Activated CD8-positive, alpha-beta T cell treated with anti-CD3 and anti-CD28 coated beads for 36 hours (primary cell): Measurements from ENCODE around the gene CFAP298. TPM values are rescaled to one million over a fixed set of nuclear protein-coding genes. Genes with fewer than 3 reads are reported as not detected.
"Not testable (repeated sequence)": the region's sequence is repeated elsewhere in the genome, so short reads cannot be mapped to it uniquely, and the experiment has no call there.

Source experiments
- ATAC-seq: fragments of 200-7000 bp; cut with Tn5 transposase; one replicate; pipeline ENCODE4 v1.10.0; 2021; ENCODE audit warnings: mild to moderate bottlenecking, moderate library complexity
- CTCF ChIA-PET: fragments of 350-600 bp; sonication (Branson Sonifier 250); formaldehyde crosslinking; loops from one replicate; lab custom pipeline; 2021; ENCODE audit warnings: antibody characterized with exemption; lab: Charles Lee
- POLR2A ChIA-PET: fragments of 350-600 bp; sonication (Branson Sonifier 250); formaldehyde crosslinking; loops from one replicate; lab custom pipeline; 2021; ENCODE audit warnings: antibody characterized with exemption; lab: Charles Lee
- DNase-seq: peaks from one replicate; pipeline ENCODE4 v3.0.0-alpha.2; 2020
- H3K27ac Mint-ChIP-seq: one replicate; pipeline ENCODE4 v1.8.0; 2021; ENCODE audit warnings: mild to moderate bottlenecking, mixed read lengths
- H3K27me3 Mint-ChIP-seq: one replicate; pipeline ENCODE4 v1.8.0; 2021; ENCODE audit warnings: mixed read lengths
- H3K36me3 Mint-ChIP-seq: one replicate; pipeline ENCODE4 v1.8.0; 2021; ENCODE audit warnings: low read depth, mixed read lengths
- H3K4me1 Mint-ChIP-seq: one replicate; pipeline ENCODE4 v1.8.0; 2021; ENCODE audit warnings: low read depth, mixed read lengths
- H3K4me3 Mint-ChIP-seq: one replicate; pipeline ENCODE4 v1.8.0; 2021; ENCODE audit warnings: mild to moderate bottlenecking, moderate library complexity, mixed read lengths
- H3K9me3 Mint-ChIP-seq: one replicate; pipeline ENCODE4 v1.8.0; 2021; ENCODE audit warnings: mixed read lengths
- intact Hi-C: fragments of 100-400 bp; cut with micrococcal nuclease; formaldehyde crosslinking; loops from one replicate; pipeline ENCODE4 v1.10.0; 2022
- total RNA-seq, 2 experiments: library from RNA; stranded (reverse); gene quantifications; one replicate each; pipeline ENCODE4 v1.2.3, GENCODE V29; 2021
- TF ChIP-seq, protein P1 (sequence below): fragments of 200-600 bp; IDR thresholded peaks from one replicate; pipeline ENCODE4 v1.8.0; 2022; ENCODE audit warnings: antibody characterized with exemption, mild to moderate bottlenecking

The CFAP298 gene
- total RNA-seq, 2 experiments from 2014 or later, result 36.2 to 39.5 TPM

DNA sequence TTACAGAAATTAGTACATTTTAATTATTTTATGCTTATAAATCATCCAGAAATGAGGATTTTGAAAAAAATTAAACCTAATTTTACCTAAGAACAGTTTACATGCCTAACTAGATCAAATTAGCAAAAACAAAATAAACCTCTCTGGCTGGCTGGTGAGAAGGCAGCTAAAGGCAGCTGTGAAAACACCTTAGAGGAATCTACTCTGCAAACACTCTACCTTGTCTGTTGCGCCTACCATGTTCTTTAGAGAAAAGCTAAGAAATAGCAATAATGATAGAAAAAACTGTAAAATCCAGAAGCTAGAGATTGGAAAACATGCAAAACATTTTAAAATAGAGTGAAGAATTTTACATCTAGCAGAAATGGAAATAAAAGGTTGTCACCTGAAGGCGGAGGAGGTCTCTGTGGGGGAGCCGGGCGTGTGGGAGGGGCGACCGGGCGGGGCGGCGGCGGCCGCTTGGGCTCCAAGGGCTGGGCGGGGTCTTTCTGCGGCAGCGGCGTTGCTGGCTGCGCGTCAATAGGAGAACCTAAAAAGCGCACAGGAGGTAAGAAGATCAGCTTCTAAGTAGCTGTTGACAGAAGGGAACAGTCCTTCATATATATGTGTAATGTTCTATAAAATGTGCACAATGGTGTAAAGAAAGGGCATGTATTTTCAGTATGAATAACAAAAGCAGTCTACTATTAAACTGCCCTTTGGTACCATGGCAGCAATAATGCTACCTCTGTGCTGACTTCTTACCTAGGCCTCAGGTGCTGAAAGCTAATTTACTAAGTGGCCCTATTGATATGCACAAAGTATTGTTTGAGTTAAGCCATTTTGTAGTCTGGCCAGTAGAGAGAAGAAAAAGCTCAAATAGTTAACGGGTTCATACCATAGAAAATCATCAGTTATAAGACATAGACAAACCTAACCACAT lies 33.3 kb upstream of the CFAP298 start:
- ATAC-seq (no peak), DNase-seq (no peak)
- ChIA-PET POLR2A (interaction anchor here (0.6 to 1.0 kb wide), 2 partner anchors 82 to 295 kb away, joined by 3 to 4 read pairs; partner anchors contain the start of gene SYNJ1), CTCF (interaction anchor here (1.2 to 1.6 kb wide), 4 partner anchors 11 to 180 kb away, joined by 3 to 6 read pairs (median 4); no protein-coding TSS in a partner anchor)
- Mint-ChIP-seq H3K36me3 (peaks cover 9% of the 10 kb centered on the region), H3K9me3 (no peaks in the 10 kb centered on the region), H3K27me3 (no peaks in the 10 kb centered on the region), H3K4me1 (peaks cover 3% of the 10 kb centered on the region), H3K27ac (no peak overlapping the region), H3K4me3 (no peak overlapping the region)
- TF ChIP-seq, protein P1, sequence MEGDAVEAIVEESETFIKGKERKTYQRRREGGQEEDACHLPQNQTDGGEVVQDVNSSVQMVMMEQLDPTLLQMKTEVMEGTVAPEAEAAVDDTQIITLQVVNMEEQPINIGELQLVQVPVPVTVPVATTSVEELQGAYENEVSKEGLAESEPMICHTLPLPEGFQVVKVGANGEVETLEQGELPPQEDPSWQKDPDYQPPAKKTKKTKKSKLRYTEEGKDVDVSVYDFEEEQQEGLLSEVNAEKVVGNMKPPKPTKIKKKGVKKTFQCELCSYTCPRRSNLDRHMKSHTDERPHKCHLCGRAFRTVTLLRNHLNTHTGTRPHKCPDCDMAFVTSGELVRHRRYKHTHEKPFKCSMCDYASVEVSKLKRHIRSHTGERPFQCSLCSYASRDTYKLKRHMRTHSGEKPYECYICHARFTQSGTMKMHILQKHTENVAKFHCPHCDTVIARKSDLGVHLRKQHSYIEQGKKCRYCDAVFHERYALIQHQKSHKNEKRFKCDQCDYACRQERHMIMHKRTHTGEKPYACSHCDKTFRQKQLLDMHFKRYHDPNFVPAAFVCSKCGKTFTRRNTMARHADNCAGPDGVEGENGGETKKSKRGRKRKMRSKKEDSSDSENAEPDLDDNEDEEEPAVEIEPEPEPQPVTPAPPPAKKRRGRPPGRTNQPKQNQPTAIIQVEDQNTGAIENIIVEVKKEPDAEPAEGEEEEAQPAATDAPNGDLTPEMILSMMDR, result no peak
- intact Hi-C loops, result no loop called here

DNA sequence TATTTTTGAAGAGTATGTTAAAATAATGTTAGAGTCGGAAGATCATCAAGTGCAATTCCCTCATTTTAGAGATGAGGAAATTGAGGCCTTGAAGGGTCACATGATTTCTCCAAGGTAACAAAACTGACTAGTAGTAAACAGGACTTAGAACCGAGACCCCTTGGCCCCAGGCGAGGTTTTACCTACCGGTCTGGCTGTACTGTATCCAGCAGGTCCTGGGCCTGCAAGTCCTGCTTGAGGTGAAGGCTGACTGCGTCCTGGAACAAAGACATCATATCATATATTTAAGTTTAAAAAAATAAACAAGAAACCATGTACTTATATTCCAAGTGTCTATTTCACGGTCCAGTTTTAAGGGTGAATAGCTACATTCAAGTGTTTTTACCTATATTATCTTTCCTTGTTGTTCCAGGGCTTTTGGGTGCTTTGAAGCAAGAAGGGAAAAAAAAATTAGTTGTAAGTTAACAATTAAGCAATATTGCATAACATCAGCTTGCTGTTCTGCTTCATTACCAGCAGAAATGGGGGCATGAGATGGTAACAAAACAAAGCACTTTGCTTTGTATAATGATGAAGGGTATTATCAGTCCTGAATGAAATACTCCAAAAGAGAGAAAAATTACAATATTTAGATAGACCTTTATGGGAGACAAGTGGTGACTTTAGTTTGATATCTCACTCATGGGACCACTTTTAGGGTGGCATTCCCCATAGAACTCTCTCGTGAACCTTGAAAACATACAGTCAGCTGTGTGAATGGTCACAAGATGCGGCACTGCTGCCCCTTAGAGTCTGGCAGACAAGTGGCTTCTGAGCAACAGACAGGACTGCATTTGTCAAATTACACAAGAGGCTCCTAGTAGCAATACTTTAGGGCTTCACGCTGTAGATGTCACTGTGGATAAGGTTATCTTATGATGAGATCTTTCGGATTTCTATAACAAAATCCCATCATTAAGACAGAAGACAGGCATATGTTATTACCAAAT lies 29.8 kb upstream of the CFAP298 start:
- Mint-ChIP-seq H3K4me1 (no peaks in the 10 kb centered on the region), H3K27ac (no peak overlapping the region), H3K4me3 (no peak overlapping the region), H3K9me3 (no peaks in the 10 kb centered on the region), H3K36me3 (peaks cover 12% of the 10 kb centered on the region), H3K27me3 (no peaks in the 10 kb centered on the region)
- ATAC-seq (no peak), DNase-seq (no peak)
- CTCF ChIA-PET, result interaction anchor here (1.5 kb wide), 1 partner anchor 184 kb away, joined by 3 read pairs; no protein-coding TSS in a partner anchor
- POLR2A ChIA-PET, result interaction anchor here (0.6 kb wide), 1 partner anchor 85 kb away, joined by 3 read pairs; no protein-coding TSS in a partner anchor
- intact Hi-C loops, result no loop called here
- TF ChIP-seq, protein P1, result no peak

DNA sequence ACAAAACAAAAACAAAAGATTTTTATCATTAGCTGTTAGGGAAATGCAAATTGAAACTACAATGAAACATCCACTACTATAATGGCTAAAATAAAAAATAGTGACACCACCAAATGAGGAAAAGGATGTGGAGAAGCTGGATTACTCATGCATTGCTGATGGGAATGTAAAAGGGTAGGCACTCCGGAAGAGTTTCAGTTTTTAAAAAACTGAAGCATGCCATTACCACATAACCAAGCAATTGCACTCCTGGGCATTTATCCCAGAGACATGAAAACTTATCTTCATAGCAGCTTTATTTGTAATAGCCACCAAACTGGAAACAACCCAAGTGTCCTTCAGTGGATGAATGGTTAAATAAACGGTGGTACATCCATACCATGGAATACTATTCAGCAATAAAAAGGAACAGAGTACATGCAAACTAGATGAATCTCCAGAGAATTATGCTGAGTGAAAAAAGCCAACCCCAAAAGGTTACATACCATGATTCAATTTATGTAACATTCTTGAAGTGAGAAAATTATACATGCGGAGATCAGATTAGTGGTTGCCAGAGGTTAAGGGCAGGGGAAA lies 14.5 kb upstream of the CFAP298 start:
- POLR2A ChIA-PET, result interaction anchor here (0.7 kb wide), 1 partner anchor 117 kb away, joined by 3 read pairs; no protein-coding TSS in a partner anchor
- H3K4me3 Mint-ChIP-seq, result no peak overlapping the region
- DNase-seq (no peak), ATAC-seq (no peak)
- H3K27me3 Mint-ChIP-seq, result peaks cover 13% of the 10 kb centered on the region
- intact Hi-C loops, result no loop called here
- H3K9me3 Mint-ChIP-seq, result no peaks in the 10 kb centered on the region
- peaks cover 2% of the 10 kb centered on the region for H3K36me3 Mint-ChIP-seq
- TF ChIP-seq, protein P1, result no peak
- CTCF ChIA-PET, result interaction anchor here (0.8 to 1.2 kb wide), 2 partner anchors 19 to 26 kb away, joined by 3 to 4 read pairs; no protein-coding TSS in a partner anchor
- H3K4me1 Mint-ChIP-seq, result peaks cover 3% of the 10 kb centered on the region
- no peak overlapping the region for H3K27ac Mint-ChIP-seq

DNA sequence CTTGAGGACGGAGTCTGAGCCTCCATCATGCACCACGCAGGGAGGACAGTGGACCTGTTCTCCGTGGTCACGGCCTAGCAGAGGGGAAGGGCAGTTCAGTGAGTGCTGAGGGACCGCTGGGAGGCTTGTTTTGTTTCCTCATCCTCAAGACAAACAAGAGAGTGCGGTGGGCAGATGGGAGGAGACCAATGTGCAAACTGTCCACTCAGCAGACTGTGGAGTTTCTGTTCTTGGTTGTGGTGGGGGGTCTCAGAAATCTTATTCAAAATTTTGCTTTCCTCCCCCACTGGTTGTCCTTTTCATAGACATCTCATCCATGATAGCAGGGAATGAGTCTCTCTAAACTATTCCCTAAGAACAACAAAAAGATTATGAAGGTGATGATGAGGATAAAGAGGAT lies 6.0 kb upstream of the CFAP298 start:
- DNase-seq, H3K36me3 Mint-ChIP-seq, H3K9me3 Mint-ChIP-seq, H3K27ac Mint-ChIP-seq, H3K4me1 Mint-ChIP-seq, intact Hi-C loops, H3K4me3 Mint-ChIP-seq, ATAC-seq: not testable (repeated sequence)
- H3K27me3 Mint-ChIP-seq, result peaks cover 16% of the 10 kb centered on the region
- CTCF ChIA-PET, result interaction anchor here (0.9 kb wide), 1 partner anchor 40 kb away, joined by 3 read pairs; no protein-coding TSS in a partner anchor
- POLR2A ChIA-PET, result interaction anchor here (0.7 kb wide), 1 partner anchor 153 kb away, joined by 3 read pairs; the partner anchor contains the start of gene PAXBP1
